Measurements from ENCODE around the gene GSN. TPM values are rescaled to one million over a fixed set of nuclear protein-coding genes. Genes with fewer than 3 reads are reported as not detected.
A peak's percentile ranks its signal among the peaks of the same experiment; 100 is the strongest.

Gene GSN
- total and polyA plus RNA-seq, 2 of the 13 experiments (the other 11 are each of a cell fraction or from before 2014, with no cell fraction given), result 294 to 307 TPM

DNA sequence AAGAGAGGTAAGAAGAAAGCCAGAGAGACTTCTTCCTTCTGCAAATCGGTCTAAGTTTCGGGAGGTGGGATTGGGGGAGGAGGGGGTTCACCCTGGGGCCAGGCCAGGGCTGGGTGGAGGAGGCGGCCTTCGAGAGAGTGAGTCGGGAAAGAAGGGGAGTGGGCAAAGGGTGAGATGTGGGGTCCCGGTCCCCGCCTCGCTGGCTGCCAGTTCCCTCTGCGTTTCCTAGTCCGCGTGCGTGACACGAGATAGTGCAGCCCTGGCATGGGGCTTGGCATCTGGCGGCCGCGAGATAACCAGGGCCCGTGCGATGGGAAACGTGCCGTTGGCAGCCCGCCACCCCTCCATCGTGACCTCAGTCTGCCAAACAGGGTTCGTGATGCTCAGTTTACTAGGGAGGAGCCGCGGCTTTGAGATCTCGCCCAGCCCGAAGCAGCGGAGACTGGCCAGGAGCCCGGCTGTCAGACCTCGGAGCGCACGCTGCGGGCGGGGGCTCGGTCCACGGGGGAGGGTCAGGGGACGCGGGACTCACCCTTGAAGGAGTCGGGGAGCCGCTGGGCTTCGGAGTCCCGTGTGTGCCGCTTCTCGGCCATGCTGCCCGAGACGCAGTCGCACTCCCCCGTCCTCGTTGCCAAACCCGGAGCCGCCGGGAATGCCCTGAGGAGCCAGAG lies 101.8 kb downstream of the GSN start, which contains the start of gene STOM (continued):
- TF ChIP-seq, protein P1, sequence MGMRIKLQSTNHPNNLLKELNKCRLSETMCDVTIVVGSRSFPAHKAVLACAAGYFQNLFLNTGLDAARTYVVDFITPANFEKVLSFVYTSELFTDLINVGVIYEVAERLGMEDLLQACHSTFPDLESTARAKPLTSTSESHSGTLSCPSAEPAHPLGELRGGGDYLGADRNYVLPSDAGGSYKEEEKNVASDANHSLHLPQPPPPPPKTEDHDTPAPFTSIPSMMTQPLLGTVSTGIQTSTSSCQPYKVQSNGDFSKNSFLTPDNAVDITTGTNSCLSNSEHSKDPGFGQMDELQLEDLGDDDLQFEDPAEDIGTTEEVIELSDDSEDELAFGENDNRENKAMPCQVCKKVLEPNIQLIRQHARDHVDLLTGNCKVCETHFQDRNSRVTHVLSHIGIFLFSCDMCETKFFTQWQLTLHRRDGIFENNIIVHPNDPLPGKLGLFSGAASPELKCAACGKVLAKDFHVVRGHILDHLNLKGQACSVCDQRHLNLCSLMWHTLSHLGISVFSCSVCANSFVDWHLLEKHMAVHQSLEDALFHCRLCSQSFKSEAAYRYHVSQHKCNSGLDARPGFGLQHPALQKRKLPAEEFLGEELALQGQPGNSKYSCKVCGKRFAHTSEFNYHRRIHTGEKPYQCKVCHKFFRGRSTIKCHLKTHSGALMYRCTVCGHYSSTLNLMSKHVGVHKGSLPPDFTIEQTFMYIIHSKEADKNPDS (CRISPR knock-in tag; IDR thresholded peaks at IDR 0.05), result no peak
- TF ChIP-seq ZFX (CRISPR knock-in tag; IDR thresholded peaks at IDR 0.05; ENCODE audit: low read depth) (0 out of 2 replicates have a peak, but pooled peaks have one; percentile 7), DR1 (CRISPR knock-in tag; IDR thresholded peaks at IDR 0.05) (no peak), MTA3 (CRISPR knock-in tag; IDR thresholded peaks at IDR 0.05) (no peak), TBL1XR1 (IDR thresholded peaks at IDR 0.05; ENCODE audit: borderline replicate concordance, low read length, partially characterized antibody) (no peak), ONECUT2 (CRISPR knock-in tag; IDR thresholded peaks at IDR 0.05) (no peak), ZNF496 (CRISPR knock-in tag; IDR thresholded peaks at IDR 0.05; ENCODE audit: insufficient replicate concordance) (no peak), TCF12 (IDR thresholded peaks at IDR 0.05) (no peak), TCF12 (CRISPR knock-in tag; IDR thresholded peaks at IDR 0.05) (no peak), MAFK (conservative IDR thresholded peaks at IDR 0.05 in 1 of 2, IDR thresholded peaks at IDR 0.05 in 1 of 2; ENCODE audit: low read length in 2 of 2) (no peak), ZNF749 (CRISPR knock-in tag; IDR thresholded peaks at IDR 0.05; ENCODE audit: borderline replicate concordance) (peak; percentile 28; the same call in 1 of the 2 replicates), ZFP1 (CRISPR knock-in tag; IDR thresholded peaks at IDR 0.05) (no peak), ZNF570 (CRISPR knock-in tag; IDR thresholded peaks at IDR 0.05; ENCODE audit: borderline replicate concordance) (0 out of 2 replicates have a peak, but pooled peaks have one; percentile 71), RARA (CRISPR knock-in tag; IDR thresholded peaks at IDR 0.05) (no peak; the same call in 1 of the 2 replicates), NFATC3 (CRISPR knock-in tag; IDR thresholded peaks at IDR 0.05) (no peak), ZBTB44 (CRISPR knock-in tag; IDR thresholded peaks at IDR 0.05) (no peak), RFX1 (IDR thresholded peaks at IDR 0.05) (no peak), ATF7-NPFF (CRISPR knock-in tag; IDR thresholded peaks at IDR 0.05; ENCODE audit: low read depth) (peak; percentile 79; the same call in 1 of the 2 replicates)
- TF ChIP-seq, protein P2, sequence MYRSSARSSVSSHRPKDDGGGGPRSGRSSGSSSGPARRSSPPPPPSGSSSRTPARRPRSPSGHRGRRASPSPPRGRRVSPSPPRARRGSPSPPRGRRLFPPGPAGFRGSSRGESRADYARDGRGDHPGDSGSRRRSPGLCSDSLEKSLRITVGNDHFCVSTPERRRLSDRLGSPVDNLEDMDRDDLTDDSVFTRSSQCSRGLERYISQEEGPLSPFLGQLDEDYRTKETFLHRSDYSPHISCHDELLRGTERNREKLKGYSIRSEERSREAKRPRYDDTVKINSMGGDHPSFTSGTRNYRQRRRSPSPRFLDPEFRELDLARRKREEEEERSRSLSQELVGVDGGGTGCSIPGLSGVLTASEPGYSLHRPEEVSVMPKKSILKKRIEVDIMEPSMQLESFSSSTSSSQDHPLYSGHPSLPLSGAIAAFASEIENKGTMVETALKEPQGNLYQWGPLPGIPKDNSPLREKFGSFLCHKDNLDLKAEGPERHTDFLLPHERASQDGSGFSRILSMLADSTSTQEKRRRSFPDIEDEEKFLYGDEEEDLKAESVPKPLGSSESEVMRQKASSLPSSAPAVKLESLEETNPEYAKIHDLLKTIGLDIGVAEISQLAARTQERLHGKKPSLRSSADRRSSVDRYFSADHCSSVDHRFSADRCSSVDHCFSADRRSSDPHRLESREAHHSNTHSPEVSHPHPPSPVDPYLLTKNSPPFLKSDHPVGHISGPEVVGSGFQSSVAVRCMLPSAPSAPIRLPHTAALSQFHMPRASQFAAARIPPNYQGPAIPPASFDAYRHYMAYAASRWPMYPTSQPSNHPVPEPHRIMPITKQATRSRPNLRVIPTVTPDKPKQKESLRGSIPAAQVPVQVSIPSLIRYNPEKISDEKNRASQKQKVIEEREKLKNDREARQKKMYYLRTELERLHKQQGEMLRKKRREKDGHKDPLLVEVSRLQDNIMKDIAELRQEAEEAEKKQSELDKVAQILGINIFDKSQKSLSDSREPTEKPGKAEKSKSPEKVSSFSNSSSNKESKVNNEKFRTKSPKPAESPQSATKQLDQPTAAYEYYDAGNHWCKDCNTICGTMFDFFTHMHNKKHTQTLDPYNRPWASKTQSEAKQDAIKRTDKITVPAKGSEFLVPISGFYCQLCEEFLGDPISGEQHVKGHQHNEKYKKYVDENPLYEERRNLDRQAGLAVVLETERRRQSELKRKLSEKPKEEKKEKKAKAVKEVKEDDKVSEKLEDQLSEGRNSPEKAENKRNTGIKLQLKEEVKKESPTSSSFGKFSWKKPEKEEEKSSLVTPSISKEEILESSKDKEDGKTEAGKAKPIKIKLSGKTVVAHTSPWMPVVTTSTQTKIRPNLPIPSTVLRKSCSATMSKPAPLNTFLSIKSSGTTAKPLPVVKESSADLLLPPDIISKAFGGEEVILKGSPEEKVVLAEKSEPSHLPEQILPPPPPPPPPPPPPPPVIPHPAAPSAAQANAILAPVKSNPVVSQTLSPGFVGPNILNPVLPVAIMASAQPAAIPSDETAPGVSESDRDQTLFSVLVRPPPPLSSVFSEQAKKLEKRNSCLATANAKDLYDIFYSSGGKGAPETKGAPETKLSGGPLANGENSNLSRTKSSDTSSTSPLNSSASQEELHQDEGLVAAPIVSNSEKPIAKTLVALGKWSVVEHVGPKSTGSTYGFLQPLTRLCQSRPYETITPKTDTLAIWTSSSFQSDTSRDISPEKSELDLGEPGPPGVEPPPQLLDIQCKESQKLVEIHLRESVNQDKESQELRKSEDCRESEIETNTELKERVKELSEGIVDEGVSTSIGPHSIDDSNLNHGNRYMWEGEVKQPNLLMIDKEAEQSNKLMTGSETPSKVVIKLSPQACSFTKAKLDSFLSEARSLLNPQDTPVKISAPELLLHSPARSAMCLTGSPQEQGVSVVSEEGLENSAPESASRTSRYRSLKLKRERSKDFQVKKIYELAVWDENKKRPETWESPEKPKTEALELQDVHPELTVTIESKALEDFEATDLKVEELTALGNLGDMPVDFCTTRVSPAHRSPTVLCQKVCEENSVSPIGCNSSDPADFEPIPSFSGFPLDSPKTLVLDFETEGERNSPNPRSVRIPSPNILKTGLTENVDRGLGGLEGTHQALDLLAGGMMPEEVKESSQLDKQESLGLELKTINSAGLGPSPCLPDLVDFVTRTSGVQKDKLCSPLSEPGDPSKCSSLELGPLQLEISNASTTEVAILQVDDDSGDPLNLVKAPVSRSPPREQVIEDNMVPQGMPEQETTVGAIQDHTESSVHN (CRISPR knock-in tag; IDR thresholded peaks at IDR 0.05), result no peak

Data from HepG2 (cell line).